ENCODE results near the gene ALDH1A3. TPM values are rescaled to one million over a fixed set of nuclear protein-coding genes. Genes with fewer than 3 reads are reported as not detected.
A peak's percentile ranks its signal among the peaks of the same experiment; 100 is the strongest.

ALDH1A3 gene
- total and polyA plus RNA-seq, 8 donors, result 3.5 to 87.2 (median 30.3) TPM

DNA sequence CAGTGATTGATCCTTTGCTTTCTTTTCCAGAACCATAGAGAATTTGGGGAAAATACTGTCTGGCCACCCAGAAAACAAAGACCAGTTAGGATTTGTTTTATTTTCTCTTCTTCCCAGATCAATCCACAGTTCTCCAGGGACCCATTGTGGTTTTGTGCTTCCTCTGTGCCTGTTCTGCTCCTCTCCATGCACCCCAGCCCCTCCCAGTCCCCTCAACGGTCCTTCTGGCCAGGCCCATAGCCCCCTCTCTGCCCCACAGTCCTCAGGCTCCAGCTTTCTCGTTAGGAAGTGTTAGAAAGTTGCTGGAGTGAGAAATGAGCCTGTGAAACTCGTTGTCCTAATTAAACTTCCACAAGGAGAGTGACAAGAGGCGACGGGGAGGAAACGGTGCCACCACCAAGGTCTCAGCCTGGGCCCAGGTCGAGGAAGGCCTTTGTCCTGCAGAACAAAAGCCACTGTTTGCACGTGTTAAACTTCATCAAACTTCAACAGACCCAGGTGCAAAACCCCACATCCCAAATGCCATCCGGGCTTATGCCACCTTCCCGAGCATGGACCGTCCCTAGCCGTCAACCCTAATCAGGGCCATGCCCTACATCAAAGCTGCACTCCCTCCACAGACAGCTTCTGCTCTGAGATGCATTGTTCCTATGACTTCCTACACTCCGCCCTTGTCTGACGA lies 18.7 kb upstream of the ALDH1A3 start:
- Histone ChIP-seq H3K4me1 (peaks cover 0 to 7% (median 0%) of the 10 kb centered on the region in 4 donors), H3K27ac (no peak overlapping the region), H3K9me3 (peaks cover 0 to 8% (median 2%) of the 10 kb centered on the region in 4 donors), H3K27me3 (peaks cover 0 to 17% (median 0%) of the 10 kb centered on the region in 3 donors), H3K4me3 (no peak overlapping the region), H3K36me3 (no peaks in the 10 kb centered on the region)
- 57 to 70% (median 60%) methylated on average over 10 to 14 of the region's 14 CpGs for WGBS, 5 donors
- TF ChIP-seq POLR2AphosphoS5 (IDR thresholded peaks at IDR 0.05) (no peak), POLR2A (IDR thresholded peaks at IDR 0.05) (no peak), EP300 (IDR thresholded peaks at IDR 0.05) (no peak)
- TF ChIP-seq, protein P1, sequence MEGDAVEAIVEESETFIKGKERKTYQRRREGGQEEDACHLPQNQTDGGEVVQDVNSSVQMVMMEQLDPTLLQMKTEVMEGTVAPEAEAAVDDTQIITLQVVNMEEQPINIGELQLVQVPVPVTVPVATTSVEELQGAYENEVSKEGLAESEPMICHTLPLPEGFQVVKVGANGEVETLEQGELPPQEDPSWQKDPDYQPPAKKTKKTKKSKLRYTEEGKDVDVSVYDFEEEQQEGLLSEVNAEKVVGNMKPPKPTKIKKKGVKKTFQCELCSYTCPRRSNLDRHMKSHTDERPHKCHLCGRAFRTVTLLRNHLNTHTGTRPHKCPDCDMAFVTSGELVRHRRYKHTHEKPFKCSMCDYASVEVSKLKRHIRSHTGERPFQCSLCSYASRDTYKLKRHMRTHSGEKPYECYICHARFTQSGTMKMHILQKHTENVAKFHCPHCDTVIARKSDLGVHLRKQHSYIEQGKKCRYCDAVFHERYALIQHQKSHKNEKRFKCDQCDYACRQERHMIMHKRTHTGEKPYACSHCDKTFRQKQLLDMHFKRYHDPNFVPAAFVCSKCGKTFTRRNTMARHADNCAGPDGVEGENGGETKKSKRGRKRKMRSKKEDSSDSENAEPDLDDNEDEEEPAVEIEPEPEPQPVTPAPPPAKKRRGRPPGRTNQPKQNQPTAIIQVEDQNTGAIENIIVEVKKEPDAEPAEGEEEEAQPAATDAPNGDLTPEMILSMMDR (IDR thresholded peaks at IDR 0.05), result no peak
- DNase-seq, result no peak
- intact Hi-C loops (cut with DNase I; ENCODE audit: low total_unique reads), result no loop called here

DNA sequence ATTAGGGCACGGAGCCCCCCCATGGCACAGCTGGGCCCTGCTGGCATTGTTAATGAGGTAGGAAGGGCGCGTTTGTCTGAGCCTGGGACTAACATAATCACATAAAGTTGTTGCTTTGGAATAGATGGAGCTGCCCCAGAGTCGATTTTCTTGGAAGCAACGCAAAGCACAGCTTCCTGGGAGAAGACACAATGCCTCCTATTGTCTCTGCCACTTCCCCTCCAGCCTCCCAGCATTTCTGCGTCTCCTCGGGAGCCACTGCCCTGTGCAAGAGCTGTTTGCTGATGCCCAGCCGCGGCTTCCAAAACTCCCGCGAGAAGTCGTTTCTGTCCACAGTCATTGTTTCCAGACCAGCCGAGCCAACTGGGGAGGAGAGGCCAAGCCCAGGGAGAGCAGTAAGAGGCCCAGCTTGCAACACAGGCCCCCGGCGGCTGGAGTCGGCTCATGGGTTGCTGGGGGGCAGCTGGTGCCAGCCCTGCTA lies 18.1 kb upstream of the ALDH1A3 start:
- H3K9me3 ChIP-seq, result peaks cover 0 to 8% (median 2%) of the 10 kb centered on the region in 4 donors
- H3K4me1 ChIP-seq, result peaks cover 0 to 7% (median 0%) of the 10 kb centered on the region in 4 donors
- H3K27ac ChIP-seq, result no peak overlapping the region
- peaks cover 0 to 17% (median 0%) of the 10 kb centered on the region in 3 donors for H3K27me3 ChIP-seq
- WGBS, 5 donors, result 63 to 82% (median 74%) methylated on average over 14 to 16 of the region's 16 CpGs
- TF ChIP-seq, protein P1 (IDR thresholded peaks at IDR 0.05), result no peak
- no peak for TF ChIP-seq EP300 (IDR thresholded peaks at IDR 0.05)
- no peak for TF ChIP-seq POLR2AphosphoS5 (IDR thresholded peaks at IDR 0.05)
- TF ChIP-seq POLR2A (IDR thresholded peaks at IDR 0.05), result no peak
- no peaks in the 10 kb centered on the region for H3K36me3 ChIP-seq
- peak in 1 of 2 donors; percentile 61 for DNase-seq
- H3K4me3 ChIP-seq, result no peak overlapping the region
- intact Hi-C loops (cut with DNase I; ENCODE audit: low total_unique reads), result no loop called here

DNA sequence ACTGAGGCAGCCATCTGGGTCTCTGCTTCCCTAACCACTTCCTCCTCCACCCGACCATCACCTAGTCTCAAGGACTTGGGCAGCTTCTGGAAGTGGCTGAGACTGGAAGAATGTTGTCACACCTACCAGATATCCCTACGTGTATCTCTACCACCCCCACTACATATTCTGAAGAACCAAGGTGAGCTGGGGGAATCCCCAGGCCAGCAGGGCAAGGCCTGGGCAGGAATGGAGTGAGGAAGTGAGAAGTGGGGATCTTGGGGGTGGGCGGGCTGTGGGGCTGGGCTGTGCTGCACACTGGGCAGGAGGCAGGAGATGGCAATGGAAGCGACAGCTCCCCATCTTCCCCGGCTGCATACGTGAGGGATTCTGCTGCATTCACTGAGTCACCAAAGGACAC lies 17.5 kb upstream of the ALDH1A3 start:
- Histone ChIP-seq H3K4me1 (peaks cover 0 to 7% (median 0%) of the 10 kb centered on the region in 4 donors), H3K4me3 (no peak overlapping the region), H3K36me3 (no peaks in the 10 kb centered on the region), H3K27me3 (peaks cover 0 to 21% (median 0%) of the 10 kb centered on the region in 3 donors), H3K27ac (no peak overlapping the region), H3K9me3 (peaks cover 0 to 8% (median 2%) of the 10 kb centered on the region in 4 donors)
- TF ChIP-seq, protein P1 (IDR thresholded peaks at IDR 0.05), result no peak
- no peak for TF ChIP-seq POLR2AphosphoS5 (IDR thresholded peaks at IDR 0.05)
- TF ChIP-seq POLR2A (IDR thresholded peaks at IDR 0.05), result no peak
- TF ChIP-seq EP300 (IDR thresholded peaks at IDR 0.05), result no peak
- intact Hi-C loops (cut with DNase I; ENCODE audit: low total_unique reads), result no loop called here
- no peak for DNase-seq
- WGBS, 5 donors, result 79 to 93% (median 86%) methylated on average over 5 to 6 of the region's 6 CpGs

DNA sequence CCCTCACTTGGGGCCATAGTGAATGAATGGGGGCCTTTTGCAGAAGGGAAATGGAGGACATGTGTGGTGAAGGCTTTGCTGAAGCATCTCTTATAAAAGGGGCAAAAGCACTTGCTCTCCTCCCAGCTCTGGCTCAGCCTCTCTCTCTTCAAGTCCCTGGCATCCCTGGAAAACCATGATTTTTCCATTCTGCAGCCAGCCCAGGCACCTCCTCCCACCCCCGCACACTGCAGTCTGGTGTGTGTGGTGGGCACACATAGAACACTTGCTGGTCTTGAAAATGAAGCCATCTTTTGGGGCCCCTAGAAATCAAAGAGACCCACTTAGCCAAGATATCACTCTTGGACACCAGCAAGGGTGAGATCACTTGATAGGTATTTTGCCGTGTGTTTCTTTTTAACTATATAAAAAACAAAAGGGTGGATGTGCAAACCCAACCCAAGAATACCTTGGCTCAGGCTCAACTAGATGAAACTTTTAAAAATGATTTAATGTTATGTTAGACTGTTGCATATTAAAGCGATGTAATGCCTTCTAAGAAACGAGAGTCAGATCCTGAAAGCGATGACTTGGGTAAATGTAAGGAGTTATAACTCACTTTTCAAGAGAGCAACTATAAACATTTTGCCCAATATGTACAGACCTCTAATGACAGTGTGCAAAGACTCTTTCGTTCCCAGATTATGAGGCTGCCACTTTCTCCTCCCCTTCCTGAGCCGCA lies 16.4 kb upstream of the ALDH1A3 start:
- 58 to 72% (median 64%) methylated on average over 7 of the region's 7 CpGs for WGBS, 5 donors
- intact Hi-C loops (cut with DNase I; ENCODE audit: low total_unique reads), result no loop called here
- Histone ChIP-seq H3K9me3 (peaks cover 0 to 8% (median 2%) of the 10 kb centered on the region in 4 donors), H3K27me3 (peaks cover 0 to 25% (median 0%) of the 10 kb centered on the region in 3 donors), H3K4me1 (peaks cover 0 to 7% (median 0%) of the 10 kb centered on the region in 4 donors), H3K4me3 (no peak overlapping the region), H3K36me3 (no peaks in the 10 kb centered on the region), H3K27ac (peak overlapping the region in 1 of 5 donors; percentile 42)
- DNase-seq, result peak in 1 of 2 donors; percentile 37
- TF ChIP-seq EP300 (IDR thresholded peaks at IDR 0.05), result no peak
- TF ChIP-seq POLR2AphosphoS5 (IDR thresholded peaks at IDR 0.05), result no peak
- no peak for TF ChIP-seq POLR2A (IDR thresholded peaks at IDR 0.05)
- TF ChIP-seq, protein P1 (IDR thresholded peaks at IDR 0.05), result no peak

Measured in stomach (tissue), 9 donors.